ENCODE results near the gene PPT2. TPM values are rescaled to one million over a fixed set of nuclear protein-coding genes. Genes with fewer than 3 reads are reported as not detected.

Gene PPT2
- total RNA-seq, 4 donors from 2014 or later: 42.8 to 183 (median 72.2) TPM

- H3K4me1 ChIP-seq: peaks cover 23% of the 10 kb centered on the region
- H3K27ac ChIP-seq: no peak overlapping the region
- WGBS: 97% methylated on average over 3 of the region's 11 CpGs
- no peaks in the 10 kb centered on the region for H3K9me3 ChIP-seq
- H3K4me3 ChIP-seq: no peak overlapping the region
- TF ChIP-seq POLR2A (IDR thresholded peaks at IDR 0.05): no peak
- no peak for TF ChIP-seq CTCF (IDR thresholded peaks at IDR 0.05)
- no peak for TF ChIP-seq EP300 (IDR thresholded peaks at IDR 0.05)
- no peak for TF ChIP-seq POLR2AphosphoS5 (IDR thresholded peaks at IDR 0.05)
- DNase-seq (ENCODE audit: low spot score in 2 of 2): no peak
- H3K27me3 ChIP-seq: no peaks in the 10 kb centered on the region
- peaks cover 57% of the 10 kb centered on the region for H3K36me3 ChIP-seq
Measured at GRCh38 chr6:32170294-32170693, 16.4 kb downstream of the PPT2 start.

GRCh38 chr6:32171234-32171633 lies 17.3 kb downstream of the PPT2 start:
- Histone ChIP-seq H3K4me3 (no peak overlapping the region), H3K4me1 (peaks cover 30% of the 10 kb centered on the region), H3K27me3 (no peaks in the 10 kb centered on the region), H3K27ac (no peak overlapping the region), H3K9me3 (no peaks in the 10 kb centered on the region), H3K36me3 (peaks cover 49% of the 10 kb centered on the region)
- 91% methylated on average over 6 of the region's 6 CpGs for WGBS
- TF ChIP-seq POLR2A (IDR thresholded peaks at IDR 0.05): no peak
- no peak for TF ChIP-seq EP300 (IDR thresholded peaks at IDR 0.05)
- DNase-seq (ENCODE audit: low spot score in 2 of 2): no peak

- no peak for DNase-seq (ENCODE audit: low spot score in 2 of 2)
- H3K4me1 ChIP-seq: peaks cover 45% of the 10 kb centered on the region
- 54% methylated on average over 4 of the region's 4 CpGs for WGBS
- no peak overlapping the region for H3K4me3 ChIP-seq
- peaks cover 29% of the 10 kb centered on the region for H3K36me3 ChIP-seq
- TF ChIP-seq POLR2A (IDR thresholded peaks at IDR 0.05) (no peak), POLR2AphosphoS5 (IDR thresholded peaks at IDR 0.05) (no peak), CTCF (IDR thresholded peaks at IDR 0.05) (no peak), EP300 (IDR thresholded peaks at IDR 0.05) (no peak)
- H3K27me3 ChIP-seq: no peaks in the 10 kb centered on the region
- peak overlapping the region; percentile 7 for H3K27ac ChIP-seq
- H3K9me3 ChIP-seq: no peaks in the 10 kb centered on the region
Measured at GRCh38 chr6:32173051-32173727, 19.2 kb downstream of the PPT2 start.

- Histone ChIP-seq H3K27me3 (no peaks in the 10 kb centered on the region), H3K4me1 (peaks cover 53% of the 10 kb centered on the region), H3K9me3 (no peaks in the 10 kb centered on the region), H3K4me3 (no peak overlapping the region), H3K27ac (no peak overlapping the region), H3K36me3 (peaks cover 17% of the 10 kb centered on the region)
- DNase-seq (ENCODE audit: low spot score in 2 of 2): no peak
- TF ChIP-seq POLR2AphosphoS5 (IDR thresholded peaks at IDR 0.05): no peak
- no peak for TF ChIP-seq EP300 (IDR thresholded peaks at IDR 0.05)
- TF ChIP-seq POLR2A (IDR thresholded peaks at IDR 0.05): no peak
- TF ChIP-seq CTCF (IDR thresholded peaks at IDR 0.05): no peak
- 83% methylated on average over 1 of the region's 1 CpG for WGBS
Measured at GRCh38 chr6:32174416-32174815, 20.5 kb downstream of the PPT2 start.

- Histone ChIP-seq H3K36me3 (peaks cover 14% of the 10 kb centered on the region), H3K4me3 (peak overlapping the region; percentile 93), H3K4me1 (peaks cover 62% of the 10 kb centered on the region), H3K27ac (peak overlapping the region; percentile 96), H3K27me3 (no peaks in the 10 kb centered on the region), H3K9me3 (no peaks in the 10 kb centered on the region)
- no peak for DNase-seq (ENCODE audit: low spot score in 2 of 2)
- no peak for TF ChIP-seq EP300 (IDR thresholded peaks at IDR 0.05)
- no peak for TF ChIP-seq POLR2AphosphoS5 (IDR thresholded peaks at IDR 0.05)
- no peak for TF ChIP-seq CTCF (IDR thresholded peaks at IDR 0.05)
- no peak for TF ChIP-seq POLR2A (IDR thresholded peaks at IDR 0.05)
- 23% methylated on average over 2 of the region's 2 CpGs for WGBS
Measured at GRCh38 chr6:32175322-32175710, 21.4 kb downstream of the PPT2 start.

All from suprapubic skin (tissue), 4 donors.